CD4-positive, alpha-beta T cell (primary cell): ENCODE data around the gene RELT. TPM values are rescaled to one million over a fixed set of nuclear protein-coding genes. Genes with fewer than 3 reads are reported as not detected.

Source experiments
- ATAC-seq: fragments of 200-7000 bp; cut with Tn5 transposase; one replicate; pipeline ENCODE4 v1.10.0; 2022; ENCODE audit warnings: mild to moderate bottlenecking; ENCODE audit not compliant: poor library complexity
- CTCF ChIA-PET: fragments of 350-600 bp; sonication (Branson Sonifier 250); formaldehyde crosslinking; loops from one replicate; lab custom pipeline; 2021; ENCODE audit warnings: antibody characterized with exemption, inconsistent platforms; lab: Charles Lee
- POLR2A ChIA-PET: fragments of 350-600 bp; sonication (Branson Sonifier 250); formaldehyde crosslinking; loops from one replicate; lab custom pipeline; 2021; ENCODE audit warnings: antibody characterized with exemption, inconsistent platforms; lab: Charles Lee
- DNase-seq, 14 experiments: peaks; one replicate each; pipeline ENCODE4 v3.0.0-alpha.2; 2013 to 2020; ENCODE audit warnings: mixed read lengths in 2 of 14
- H3K27ac ChIP-seq, 2 donors: one replicate each; pipeline versions ENCODE4 v1.5.1 to v1.7.0; 2013; ENCODE audit warnings: low read length in 2 of 2, low read depth in 1 of 2, mild to moderate bottlenecking in 1 of 2
- H3K27me3 ChIP-seq, 2 experiments: 1 replicate in 1 of 2; 2 replicates in 1 of 2; pipeline versions ENCODE4 v1.6.1 to v1.7.0; 2013; ENCODE audit warnings: low read length in 2 of 2, control low read depth in 1 of 2, mild to moderate bottlenecking in 1 of 2, moderate library complexity in 1 of 2; ENCODE audit not compliant: insufficient read depth in 2 of 2, control insufficient read depth in 1 of 2
- H3K36me3 ChIP-seq: one replicate; pipeline ENCODE4 v1.6.1; 2013; ENCODE audit warnings: low read length, control low read depth; ENCODE audit not compliant: insufficient read depth
- H3K4me1 ChIP-seq: one replicate; pipeline ENCODE4 v1.6.1; 2013; ENCODE audit warnings: low read length, control low read depth; ENCODE audit not compliant: insufficient read depth
- H3K4me3 ChIP-seq: one replicate; pipeline ENCODE4 v1.5.1; 2013; ENCODE audit warnings: mild to moderate bottlenecking, low read length, moderate library complexity
- H3K9me3 ChIP-seq, 2 experiments: 1 replicate in 1 of 2; 2 replicates in 1 of 2; pipeline versions ENCODE4 v1.6.1 to v1.7.0; 2013; ENCODE audit warnings: low read length in 2 of 2, mild to moderate bottlenecking in 2 of 2, control low read depth in 1 of 2, moderate library complexity in 1 of 2; ENCODE audit not compliant: control insufficient read depth in 1 of 2, insufficient read depth in 1 of 2
- H3K27ac Mint-ChIP-seq: one replicate; pipeline ENCODE4 v1.8.0; 2020; ENCODE audit warnings: mixed read lengths
- H3K27me3 Mint-ChIP-seq: one replicate; pipeline ENCODE4 v1.8.0; 2021; ENCODE audit warnings: mixed read lengths
- H3K36me3 Mint-ChIP-seq: one replicate; pipeline ENCODE4 v1.8.0; 2021; ENCODE audit warnings: low read depth, mixed read lengths
- H3K4me1 Mint-ChIP-seq: one replicate; pipeline ENCODE4 v1.8.0; 2021; ENCODE audit warnings: low read depth, mixed read lengths
- H3K4me3 Mint-ChIP-seq: one replicate; pipeline ENCODE4 v1.8.0; 2020; ENCODE audit warnings: mild to moderate bottlenecking, mixed read lengths
- H3K9me3 Mint-ChIP-seq: one replicate; pipeline ENCODE4 v1.8.0; 2020; ENCODE audit warnings: mixed read lengths
- intact Hi-C, 2 experiments: fragments of 100-400 bp; cut with DNase I in 1 of 2; cut with micrococcal nuclease in 1 of 2; formaldehyde crosslinking; loops; one replicate each; pipeline versions ENCODE4 v1.15.1 to v1.9.0; 2023 to 2025; cut with DNase I, micrococcal nuclease
- total RNA-seq, 174 experiments: library from RNA in 2 of 174; stranded (reverse) in 2 of 174; gene quantifications; one replicate each; pipeline ENCODE4 v1.2.3 and lab custom pipeline; 2021 to 2026
- TF ChIP-seq, protein P1 (sequence below): fragments of 200-600 bp; IDR thresholded peaks from one replicate; pipeline ENCODE4 v1.8.0; 2022; ENCODE audit warnings: antibody characterized with exemption, mild to moderate bottlenecking

RELT gene
- total RNA-seq, 2 experiments from 2014 or later, result 107 to 114 TPM

GRCh38 chr11:73358071-73358470 lies 18.1 kb upstream of the RELT start:
- Mint-ChIP-seq H3K9me3 (no peaks in the 10 kb centered on the region), H3K4me1 (no peaks in the 10 kb centered on the region), H3K27me3 (no peaks in the 10 kb centered on the region), H3K27ac (no peak overlapping the region), H3K4me3 (no peak overlapping the region), H3K36me3 (no peaks in the 10 kb centered on the region)
- POLR2A ChIA-PET, result no interaction called here
- Histone ChIP-seq H3K36me3 (no peaks in the 10 kb centered on the region), H3K9me3 (no peaks in the 10 kb centered on the region), H3K4me1 (no peaks in the 10 kb centered on the region), H3K27ac (no peak overlapping the region), H3K27me3 (no peaks in the 10 kb centered on the region), H3K4me3 (no peak overlapping the region)
- TF ChIP-seq, protein P1, sequence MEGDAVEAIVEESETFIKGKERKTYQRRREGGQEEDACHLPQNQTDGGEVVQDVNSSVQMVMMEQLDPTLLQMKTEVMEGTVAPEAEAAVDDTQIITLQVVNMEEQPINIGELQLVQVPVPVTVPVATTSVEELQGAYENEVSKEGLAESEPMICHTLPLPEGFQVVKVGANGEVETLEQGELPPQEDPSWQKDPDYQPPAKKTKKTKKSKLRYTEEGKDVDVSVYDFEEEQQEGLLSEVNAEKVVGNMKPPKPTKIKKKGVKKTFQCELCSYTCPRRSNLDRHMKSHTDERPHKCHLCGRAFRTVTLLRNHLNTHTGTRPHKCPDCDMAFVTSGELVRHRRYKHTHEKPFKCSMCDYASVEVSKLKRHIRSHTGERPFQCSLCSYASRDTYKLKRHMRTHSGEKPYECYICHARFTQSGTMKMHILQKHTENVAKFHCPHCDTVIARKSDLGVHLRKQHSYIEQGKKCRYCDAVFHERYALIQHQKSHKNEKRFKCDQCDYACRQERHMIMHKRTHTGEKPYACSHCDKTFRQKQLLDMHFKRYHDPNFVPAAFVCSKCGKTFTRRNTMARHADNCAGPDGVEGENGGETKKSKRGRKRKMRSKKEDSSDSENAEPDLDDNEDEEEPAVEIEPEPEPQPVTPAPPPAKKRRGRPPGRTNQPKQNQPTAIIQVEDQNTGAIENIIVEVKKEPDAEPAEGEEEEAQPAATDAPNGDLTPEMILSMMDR, result no peak
- intact Hi-C loops, result no loop called here
- DNase-seq (no peak), ATAC-seq (no peak)
- CTCF ChIA-PET, result interaction anchor here (0.7 kb wide), 1 partner anchor 137 kb away, joined by 3 read pairs; no protein-coding TSS in a partner anchor

GRCh38 chr11:73359341-73359740 lies 16.9 kb upstream of the RELT start:
- Mint-ChIP-seq H3K4me3 (no peak overlapping the region), H3K4me1 (no peaks in the 10 kb centered on the region), H3K9me3 (no peaks in the 10 kb centered on the region), H3K36me3 (no peaks in the 10 kb centered on the region), H3K27me3 (no peaks in the 10 kb centered on the region), H3K27ac (no peak overlapping the region)
- TF ChIP-seq, protein P1, result no peak
- Histone ChIP-seq H3K4me1 (no peaks in the 10 kb centered on the region), H3K36me3 (no peaks in the 10 kb centered on the region), H3K4me3 (no peak overlapping the region), H3K27me3 (no peaks in the 10 kb centered on the region), H3K9me3 (no peaks in the 10 kb centered on the region), H3K27ac (no peak overlapping the region)
- POLR2A ChIA-PET, result no interaction called here
- DNase-seq (no peak), ATAC-seq (no peak)
- intact Hi-C loops, result no loop called here
- CTCF ChIA-PET, result interaction anchor here (5.0 kb wide), 1 partner anchor 8 kb away, joined by 33 read pairs; no protein-coding TSS in a partner anchor

GRCh38 chr11:73359930-73360742 lies 16.1 kb upstream of the RELT start:
- intact Hi-C loops, result no loop called here
- H3K36me3 ChIP-seq, result no peaks in the 10 kb centered on the region
- ChIA-PET CTCF (interaction anchor here (0.5 to 5.0 kb wide), 4 partner anchors 9 to 641 kb away, joined by 3 to 33 read pairs (median 4); no protein-coding TSS in a partner anchor), POLR2A (interaction anchor here (0.9 to 1.5 kb wide), 3 partner anchors 16 to 33 kb away, joined by 3 to 4 read pairs (median 4); partner anchors contain the start of gene RELT)
- Mint-ChIP-seq H3K4me3 (no peak overlapping the region), H3K27ac (peak overlapping the region; percentile 33), H3K36me3 (no peaks in the 10 kb centered on the region), H3K9me3 (no peaks in the 10 kb centered on the region), H3K27me3 (no peaks in the 10 kb centered on the region), H3K4me1 (no peaks in the 10 kb centered on the region)
- H3K27me3 ChIP-seq, result no peaks in the 10 kb centered on the region
- H3K4me3 ChIP-seq, result no peak overlapping the region
- no peak overlapping the region for H3K27ac ChIP-seq
- no peaks in the 10 kb centered on the region for H3K9me3 ChIP-seq
- TF ChIP-seq, protein P1, result peak; percentile 30
- ATAC-seq, result peak; percentile 76
- peaks cover 1% of the 10 kb centered on the region for H3K4me1 ChIP-seq
- DNase-seq, result peak in 10 of 14 experiments; percentile 17 to 58 (median 27)
